ENCODE results near the gene OTOF. TPM values are rescaled to one million over a fixed set of nuclear protein-coding genes. Genes with fewer than 3 reads are reported as not detected.
A peak's percentile ranks its signal among the peaks of the same experiment; 100 is the strongest.

The OTOF gene
- total RNA-seq, 3 donors from 2014 or later: 0.10 to 0.60 (median 0.18) TPM

DNA sequence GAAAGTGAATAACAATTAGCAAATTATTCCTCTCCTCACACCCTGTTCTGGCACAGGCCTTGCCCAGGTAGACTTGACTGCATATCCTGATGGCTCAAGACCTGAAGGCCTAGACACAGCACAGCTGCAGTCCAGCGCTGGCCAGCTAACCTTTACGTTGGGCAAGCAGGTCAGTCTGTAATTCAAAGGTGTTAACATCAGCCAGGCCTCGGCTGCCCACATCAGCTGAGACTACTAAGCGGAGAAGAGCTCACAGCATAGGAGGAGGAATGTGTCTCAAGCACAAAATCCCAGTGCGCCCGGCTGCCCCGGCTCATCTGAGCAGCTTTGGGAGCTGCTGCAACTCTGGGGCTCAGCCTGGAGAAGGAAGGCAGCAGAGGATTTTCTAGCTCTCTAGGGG lies 33.5 kb upstream of the OTOF start:
- Mint-ChIP-seq H3K36me3 (ENCODE audit: insufficient read depth) (no peaks in the 10 kb centered on the region), H3K9me3 (no peaks in the 10 kb centered on the region), H3K27me3 (ENCODE audit: low read depth) (peaks cover 4% of the 10 kb centered on the region), H3K4me1 (ENCODE audit: low read depth) (no peaks in the 10 kb centered on the region), H3K4me3 (no peak overlapping the region)
- no peak for DNase-seq
- no peak for ATAC-seq

DNA sequence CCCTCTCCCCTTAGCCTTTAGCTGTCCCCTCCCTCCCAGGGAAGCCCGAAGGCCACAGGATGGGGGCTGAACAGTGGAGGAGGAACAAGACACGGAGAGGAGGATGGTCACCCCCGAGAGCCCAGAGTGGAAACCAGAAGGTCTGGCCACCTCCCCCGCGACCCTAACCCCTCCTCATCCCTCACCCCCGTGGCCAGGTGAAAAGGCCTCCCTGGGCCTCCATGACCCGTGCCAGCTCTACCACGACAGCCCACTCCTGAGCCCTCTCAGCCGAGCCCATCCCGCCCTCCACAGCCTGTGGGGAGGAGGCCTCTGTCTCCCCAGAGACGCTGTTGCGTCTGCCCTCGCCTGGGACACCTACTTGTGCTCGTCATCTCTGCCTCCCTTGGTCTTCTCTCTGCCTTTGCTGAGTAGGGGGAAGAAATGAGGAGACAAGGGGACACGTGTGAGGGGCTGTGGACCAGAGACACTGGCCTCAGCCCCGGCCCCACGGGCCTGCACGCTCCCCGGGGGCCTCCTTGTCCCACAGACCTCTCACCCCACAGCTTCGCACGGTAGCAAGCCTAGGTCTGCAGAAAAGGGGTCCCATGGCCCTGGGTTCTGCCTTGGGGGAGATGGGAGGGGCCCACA lies 32.5 kb upstream of the OTOF start:
- Mint-ChIP-seq H3K36me3 (ENCODE audit: insufficient read depth) (no peaks in the 10 kb centered on the region), H3K4me1 (ENCODE audit: low read depth) (no peaks in the 10 kb centered on the region)
- DNase-seq: no peak

DNA sequence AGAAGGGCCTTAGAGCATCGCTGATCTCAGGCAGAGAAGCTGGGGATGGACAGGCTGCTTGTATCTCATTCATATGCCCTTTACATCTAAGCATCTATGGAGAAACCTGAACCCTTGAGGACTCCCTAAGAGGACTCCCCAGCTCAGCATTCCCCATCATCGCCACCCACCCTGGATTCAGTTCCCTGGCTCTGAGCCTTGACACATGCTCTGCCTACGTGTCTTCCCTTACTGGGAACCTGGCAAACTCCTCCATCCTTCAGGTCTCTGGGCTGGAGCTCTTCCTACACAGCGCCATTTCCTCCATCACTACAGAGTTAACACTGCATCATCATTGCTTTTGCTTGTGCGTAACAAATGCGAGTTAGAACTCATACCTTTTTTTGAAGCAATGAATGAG lies 31.2 kb upstream of the OTOF start:
- DNase-seq (no peak), ATAC-seq (no peak)
- no peaks in the 10 kb centered on the region for H3K4me1 Mint-ChIP-seq (ENCODE audit: low read depth)
- no peaks in the 10 kb centered on the region for H3K36me3 Mint-ChIP-seq (ENCODE audit: insufficient read depth)
- H3K4me3 Mint-ChIP-seq: no peak overlapping the region
- H3K9me3 Mint-ChIP-seq: no peaks in the 10 kb centered on the region
- peaks cover 4% of the 10 kb centered on the region for H3K27me3 Mint-ChIP-seq (ENCODE audit: low read depth)

More for the DNA sequence above, 32.5 kb upstream of the OTOF start:
- ATAC-seq: no peak
- Mint-ChIP-seq H3K27me3 (ENCODE audit: low read depth) (peaks cover 4% of the 10 kb centered on the region), H3K9me3 (no peaks in the 10 kb centered on the region), H3K4me3 (no peak overlapping the region)

DNA sequence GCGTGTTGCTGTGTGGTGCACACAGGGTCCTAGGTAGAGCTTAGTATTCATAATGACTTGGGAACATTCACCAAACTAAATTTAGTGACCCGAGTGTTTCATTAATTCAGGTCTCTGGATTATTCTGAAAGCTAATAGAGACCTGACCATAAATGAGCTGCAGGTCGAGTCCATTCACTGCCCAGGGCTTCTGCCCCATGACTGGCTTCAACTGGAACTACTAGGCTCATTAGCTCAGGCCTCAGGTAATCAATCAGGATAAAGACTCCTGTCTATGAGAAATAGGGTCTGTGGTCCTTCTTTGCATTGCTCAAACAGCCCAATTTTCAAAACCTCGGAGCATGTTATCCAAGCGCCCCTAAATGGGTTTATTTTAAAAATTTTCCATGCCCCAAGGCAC lies 30.0 kb upstream of the OTOF start:
- H3K36me3 Mint-ChIP-seq (ENCODE audit: insufficient read depth): no peaks in the 10 kb centered on the region
- H3K9me3 Mint-ChIP-seq: no peaks in the 10 kb centered on the region
- DNase-seq: no peak
- H3K4me1 Mint-ChIP-seq (ENCODE audit: low read depth): peaks cover 3% of the 10 kb centered on the region
- H3K4me3 Mint-ChIP-seq: no peak overlapping the region
- peaks cover 3% of the 10 kb centered on the region for H3K27me3 Mint-ChIP-seq (ENCODE audit: low read depth)
- ATAC-seq: no peak

DNA sequence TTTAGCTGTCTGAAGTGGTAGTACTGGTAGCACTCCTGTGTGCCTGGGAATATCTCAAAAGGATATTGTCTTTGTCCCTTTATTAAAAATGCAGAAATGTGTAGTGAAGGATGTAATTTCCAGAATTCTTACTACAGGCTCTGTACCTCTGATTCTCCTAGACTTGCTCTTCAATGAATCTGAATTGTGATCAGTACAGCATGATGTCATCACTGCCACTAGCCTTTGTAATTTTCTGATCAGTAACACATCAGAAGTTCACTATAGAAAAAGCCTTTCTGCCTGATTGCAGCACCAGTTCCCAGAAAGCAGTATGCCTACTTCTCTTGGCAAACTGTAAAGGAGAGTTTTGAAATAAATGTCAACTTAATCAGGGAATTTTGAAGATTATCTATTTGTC lies 29.2 kb upstream of the OTOF start:
- H3K36me3 Mint-ChIP-seq (ENCODE audit: insufficient read depth): no peaks in the 10 kb centered on the region
- peaks cover 3% of the 10 kb centered on the region for H3K4me1 Mint-ChIP-seq (ENCODE audit: low read depth)
- ATAC-seq (no peak), DNase-seq (no peak)
- no peaks in the 10 kb centered on the region for H3K27me3 Mint-ChIP-seq (ENCODE audit: low read depth)
- H3K9me3 Mint-ChIP-seq: no peaks in the 10 kb centered on the region
- H3K4me3 Mint-ChIP-seq: no peak overlapping the region

DNA sequence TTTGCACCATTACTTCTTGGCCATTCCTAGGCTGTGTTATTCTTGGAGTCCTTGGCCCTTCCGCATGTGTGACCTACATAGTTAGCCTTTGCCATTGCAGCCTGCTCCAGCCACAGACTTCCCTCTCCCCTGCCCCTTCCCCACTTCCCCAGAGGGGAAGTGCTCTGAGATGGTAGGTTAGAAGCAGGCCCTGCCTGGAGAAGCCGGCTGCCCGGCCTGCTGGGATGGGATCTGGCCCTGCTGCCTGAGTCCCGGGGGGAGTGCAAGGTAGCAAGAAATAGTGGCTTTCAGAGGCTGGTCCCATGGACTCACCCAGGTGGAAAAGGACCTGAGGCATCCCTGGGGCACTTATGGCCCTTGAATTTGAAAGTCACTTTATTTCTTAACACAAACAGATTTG lies 28.4 kb upstream of the OTOF start:
- Mint-ChIP-seq H3K36me3 (ENCODE audit: insufficient read depth) (no peaks in the 10 kb centered on the region), H3K4me3 (no peak overlapping the region), H3K27me3 (ENCODE audit: low read depth) (peaks cover 5% of the 10 kb centered on the region), H3K9me3 (no peaks in the 10 kb centered on the region), H3K4me1 (ENCODE audit: low read depth) (peaks cover 3% of the 10 kb centered on the region)
- DNase-seq (no peak), ATAC-seq (no peak)

DNA sequence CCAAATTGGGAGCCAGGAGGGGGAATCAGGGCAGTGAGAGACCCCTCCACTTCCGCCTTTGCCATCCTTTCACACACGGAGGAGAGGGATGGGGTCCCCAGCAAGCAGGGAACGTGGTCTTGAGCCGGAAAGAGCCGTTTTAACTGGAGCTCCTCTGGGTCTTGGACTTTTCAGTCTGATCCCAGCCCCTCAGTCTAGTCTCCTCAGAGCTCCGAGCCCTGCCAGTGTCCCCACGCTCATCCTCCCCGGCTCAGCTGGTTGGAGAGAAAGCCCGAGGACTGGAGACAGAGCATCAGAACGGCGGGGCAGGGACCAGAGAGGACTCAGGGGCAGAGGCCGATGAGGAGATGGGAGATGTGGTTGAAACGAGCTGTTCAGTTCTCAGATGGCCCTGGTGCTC lies 26.1 kb upstream of the OTOF start:
- H3K4me1 Mint-ChIP-seq (ENCODE audit: low read depth): peaks cover 3% of the 10 kb centered on the region
- H3K36me3 Mint-ChIP-seq (ENCODE audit: insufficient read depth): no peaks in the 10 kb centered on the region
- no peak for DNase-seq
- peaks cover 5% of the 10 kb centered on the region for H3K27me3 Mint-ChIP-seq (ENCODE audit: low read depth)
- ATAC-seq: no peak
- H3K9me3 Mint-ChIP-seq: no peaks in the 10 kb centered on the region
- peak overlapping the region; percentile 73 for H3K4me3 Mint-ChIP-seq

DNA sequence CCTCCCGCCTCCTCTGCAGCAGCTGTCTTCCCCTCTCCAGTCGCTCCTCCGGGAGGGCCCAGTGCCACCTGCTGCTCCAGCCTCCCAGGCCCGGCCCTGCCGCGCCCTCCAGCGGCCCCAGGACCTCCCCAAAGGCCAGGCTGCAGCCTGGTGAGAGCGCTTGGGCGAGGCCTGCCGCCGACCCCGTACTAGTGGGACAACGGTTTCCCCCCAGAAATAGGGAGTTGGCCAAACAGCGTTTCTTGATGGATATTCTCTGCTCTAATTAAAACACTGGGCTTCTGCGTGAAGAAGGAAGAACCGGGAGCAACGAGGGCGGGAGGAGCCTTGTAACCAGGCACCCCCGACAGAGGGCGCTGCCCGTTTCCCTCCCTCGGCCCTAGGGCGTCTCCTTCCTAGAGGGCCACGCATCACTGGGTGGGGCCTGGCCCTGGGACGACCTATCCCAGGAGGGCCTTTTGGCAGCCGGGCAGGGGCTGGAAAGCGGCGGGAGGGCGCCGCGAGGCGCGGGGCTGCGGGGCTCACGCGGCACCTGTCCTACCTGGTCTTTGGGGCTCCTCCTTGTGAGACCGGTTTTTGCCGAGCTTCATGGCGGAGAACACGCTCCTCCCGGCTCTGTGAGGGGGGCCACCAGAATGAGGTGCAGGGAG lies 25.4 kb upstream of the OTOF start:
- Mint-ChIP-seq H3K36me3 (ENCODE audit: insufficient read depth) (no peaks in the 10 kb centered on the region), H3K4me3 (peak overlapping the region; percentile 73), H3K27me3 (ENCODE audit: low read depth) (peaks cover 5% of the 10 kb centered on the region), H3K9me3 (no peaks in the 10 kb centered on the region), H3K4me1 (ENCODE audit: low read depth) (peaks cover 3% of the 10 kb centered on the region)
- ATAC-seq (peak; percentile 99), DNase-seq (peak; percentile 76)

DNA sequence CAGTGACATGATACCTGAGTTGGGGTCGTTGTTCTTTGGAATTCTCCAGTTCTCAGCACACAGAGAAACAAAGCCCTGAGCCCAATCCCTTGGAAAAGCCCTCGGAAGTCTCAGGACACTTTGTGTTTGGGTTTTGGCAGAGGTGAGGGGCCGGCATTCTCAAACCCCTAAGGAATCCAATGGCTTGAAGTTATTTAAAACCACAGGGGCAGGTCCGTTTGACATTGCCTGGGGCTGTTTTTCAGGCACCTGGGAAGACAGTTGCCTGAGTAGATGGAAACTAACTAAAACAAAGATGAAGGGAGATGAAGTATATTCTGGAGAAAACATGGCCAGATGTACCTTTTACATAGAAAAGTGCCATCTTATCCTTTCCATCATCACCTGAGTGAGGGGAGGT lies 22.5 kb upstream of the OTOF start:
- ATAC-seq: no peak
- no peaks in the 10 kb centered on the region for H3K9me3 Mint-ChIP-seq
- no peak for DNase-seq
- no peaks in the 10 kb centered on the region for H3K36me3 Mint-ChIP-seq (ENCODE audit: insufficient read depth)
- peaks cover 12% of the 10 kb centered on the region for H3K27me3 Mint-ChIP-seq (ENCODE audit: low read depth)
- H3K4me1 Mint-ChIP-seq (ENCODE audit: low read depth): peaks cover 3% of the 10 kb centered on the region
- H3K4me3 Mint-ChIP-seq: no peak overlapping the region

DNA sequence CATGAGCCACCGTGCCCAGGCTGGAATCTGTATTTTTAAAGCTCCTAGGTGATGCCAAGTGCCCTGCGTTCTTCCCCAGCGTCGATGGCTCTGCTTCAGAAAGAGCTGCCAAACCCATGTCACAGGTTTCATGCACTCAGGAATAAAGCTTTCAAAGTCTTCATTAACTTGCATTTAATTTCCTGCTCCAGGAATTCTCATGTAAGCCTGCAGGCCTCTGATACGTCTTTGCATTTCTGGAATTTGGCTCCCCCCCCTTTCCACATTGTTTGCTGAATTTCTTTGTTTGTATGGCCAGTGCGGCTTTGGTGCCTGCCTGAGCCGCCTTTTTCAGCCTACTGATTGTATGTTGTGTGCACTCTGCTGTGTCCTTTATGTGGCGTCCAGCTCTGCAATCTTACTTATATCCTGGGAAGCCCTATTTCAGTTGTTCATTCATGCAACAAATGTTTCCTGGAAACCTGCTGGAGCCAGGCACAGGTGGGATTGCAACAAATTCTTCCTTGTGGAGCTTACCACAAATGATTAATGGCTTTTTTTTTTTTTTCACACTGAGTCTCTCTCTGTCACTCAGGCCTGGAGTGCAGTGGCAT lies 17.9 kb upstream of the OTOF start:
- DNase-seq (no peak), ATAC-seq (no peak)
- Mint-ChIP-seq H3K4me3 (no peak overlapping the region), H3K9me3 (no peaks in the 10 kb centered on the region), H3K27me3 (ENCODE audit: low read depth) (peaks cover 7% of the 10 kb centered on the region), H3K4me1 (ENCODE audit: low read depth) (peaks cover 2% of the 10 kb centered on the region), H3K36me3 (ENCODE audit: insufficient read depth) (no peaks in the 10 kb centered on the region)

DNA sequence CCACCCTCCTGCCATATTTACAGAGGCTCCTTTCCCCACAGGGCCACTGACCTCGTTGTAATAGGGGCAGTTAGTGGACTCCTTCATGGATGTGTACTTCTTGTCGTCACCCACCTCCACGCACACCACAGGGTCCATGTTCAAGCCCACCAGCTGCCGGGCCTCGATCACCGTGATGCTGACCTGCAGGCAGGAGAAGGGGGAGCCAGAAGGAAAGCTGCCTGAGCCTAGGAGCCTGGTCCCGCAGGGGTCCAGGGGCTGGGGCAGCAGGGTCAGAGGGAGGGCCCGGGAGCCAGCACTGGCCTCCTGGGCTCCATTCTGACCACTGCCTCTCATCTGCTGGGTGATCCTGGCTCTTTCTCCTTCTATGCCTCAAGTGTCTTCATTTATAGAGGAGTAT lies 17.0 kb upstream of the OTOF start:
- Mint-ChIP-seq H3K9me3 (no peaks in the 10 kb centered on the region), H3K4me1 (ENCODE audit: low read depth) (peaks cover 2% of the 10 kb centered on the region), H3K4me3 (no peak overlapping the region), H3K36me3 (ENCODE audit: insufficient read depth) (no peaks in the 10 kb centered on the region), H3K27me3 (ENCODE audit: low read depth) (peaks cover 7% of the 10 kb centered on the region)
- no peak for ATAC-seq
- DNase-seq: no peak

DNA sequence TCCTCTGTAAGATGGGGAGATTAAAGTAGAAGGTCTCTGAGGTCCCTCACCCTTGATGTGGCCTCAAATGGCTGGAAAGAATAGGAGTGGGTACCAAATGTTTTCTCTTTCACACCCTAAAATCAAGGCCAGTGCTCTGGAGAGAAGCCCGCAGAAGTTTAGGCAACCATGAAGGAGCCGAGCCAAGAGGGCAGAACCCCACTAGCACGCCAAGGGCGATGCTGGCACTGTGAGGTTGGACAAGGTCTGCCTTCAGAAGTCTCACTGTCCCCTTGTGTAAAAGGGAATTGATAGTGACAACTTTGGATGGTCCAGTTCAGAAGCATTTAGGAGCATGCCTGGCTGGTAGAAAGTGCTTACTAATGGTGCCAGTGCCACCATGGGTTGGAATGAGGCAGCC lies 16.3 kb upstream of the OTOF start:
- H3K9me3 Mint-ChIP-seq: no peaks in the 10 kb centered on the region
- no peak for DNase-seq
- no peak for ATAC-seq
- peaks cover 7% of the 10 kb centered on the region for H3K27me3 Mint-ChIP-seq (ENCODE audit: low read depth)
- no peaks in the 10 kb centered on the region for H3K36me3 Mint-ChIP-seq (ENCODE audit: insufficient read depth)
- peaks cover 2% of the 10 kb centered on the region for H3K4me1 Mint-ChIP-seq (ENCODE audit: low read depth)
- H3K4me3 Mint-ChIP-seq: no peak overlapping the region

DNA sequence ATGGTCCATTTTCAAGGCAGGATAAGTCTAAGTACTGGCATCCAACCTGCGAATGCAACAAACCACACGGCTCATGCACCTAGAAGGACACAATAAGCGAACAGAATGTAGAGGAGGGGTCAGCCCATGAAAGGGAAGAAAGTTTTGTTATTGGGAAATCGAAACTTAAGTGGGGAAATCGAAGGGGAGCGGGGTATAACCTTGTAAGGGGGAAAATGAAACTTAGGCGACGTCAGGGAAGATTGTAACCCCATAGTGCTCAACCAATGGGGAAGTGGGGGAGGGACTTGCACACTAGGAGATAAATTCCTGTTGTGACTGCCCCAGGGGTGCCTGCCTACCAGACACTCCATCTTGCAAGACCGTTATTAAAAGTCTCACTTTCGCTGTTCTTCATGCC lies 15.6 kb upstream of the OTOF start:
- no peak for ATAC-seq
- H3K4me3 Mint-ChIP-seq: no peak overlapping the region
- no peaks in the 10 kb centered on the region for H3K36me3 Mint-ChIP-seq (ENCODE audit: insufficient read depth)
- H3K27me3 Mint-ChIP-seq (ENCODE audit: low read depth): peaks cover 7% of the 10 kb centered on the region
- no peak for DNase-seq
- H3K4me1 Mint-ChIP-seq (ENCODE audit: low read depth): peaks cover 2% of the 10 kb centered on the region
- no peaks in the 10 kb centered on the region for H3K9me3 Mint-ChIP-seq

DNA sequence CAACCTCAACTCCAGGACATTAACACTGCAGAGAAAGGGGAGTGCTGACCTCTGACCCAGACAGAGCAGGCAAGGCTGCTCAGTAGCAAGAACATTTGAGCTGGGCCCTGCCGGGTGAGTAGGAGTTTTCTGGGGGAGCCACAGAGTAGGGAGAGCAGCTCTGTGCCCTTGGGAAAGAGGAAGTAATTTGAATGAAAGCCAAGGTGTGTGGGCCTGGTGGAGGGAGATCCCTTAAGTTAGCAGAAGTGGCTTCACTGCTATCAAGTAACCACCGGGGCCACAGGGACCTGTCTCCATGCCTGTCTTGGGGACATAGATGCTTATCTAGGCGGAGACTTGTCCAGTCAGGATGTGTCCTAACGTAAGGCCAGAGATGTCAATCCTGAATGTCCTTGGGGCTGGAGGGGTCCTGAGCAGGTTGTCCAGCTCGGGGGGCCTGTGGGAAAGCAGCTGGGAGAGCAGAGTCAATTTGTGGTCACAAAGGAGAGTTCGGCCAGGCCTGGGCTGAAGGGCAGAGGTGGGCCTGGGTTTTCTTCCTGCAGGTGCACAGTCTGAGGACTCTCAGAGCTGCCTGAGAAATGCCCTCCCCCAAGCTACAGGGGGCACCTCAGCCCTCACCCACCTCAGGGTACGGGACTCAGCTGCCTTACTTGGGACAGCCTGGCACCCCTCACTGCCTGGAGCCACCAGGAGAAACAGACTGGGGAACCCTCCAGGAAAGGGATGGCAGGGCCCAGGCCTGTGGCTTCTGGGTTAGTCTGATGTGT lies 15.0 kb upstream of the OTOF start:
- Mint-ChIP-seq H3K27me3 (ENCODE audit: low read depth) (peaks cover 6% of the 10 kb centered on the region), H3K36me3 (ENCODE audit: insufficient read depth) (no peaks in the 10 kb centered on the region), H3K4me1 (ENCODE audit: low read depth) (peaks cover 2% of the 10 kb centered on the region), H3K4me3 (no peak overlapping the region), H3K9me3 (no peaks in the 10 kb centered on the region)
- DNase-seq (no peak), ATAC-seq (no peak)

Data from activated T-cell treated with anti-CD3 and anti-CD28 coated beads, Interleukin-2, amount 50 U/mL, for 4 hours (primary cell).